Endothelial cell of umbilical vein (primary cell): ENCODE results near the gene ITIH4. TPM values are rescaled to one million over a fixed set of nuclear protein-coding genes. Genes with fewer than 3 reads are reported as not detected.

Experiments
- BruUV-seq: library from RNA; stranded (reverse); fragments of 400-500 nt; replicated peaks from 2 replicates; lab custom pipeline; 2021; lab: Mats Ljungman, UMichigan
- CTCF ChIA-PET: fragments of 300-600, 350-600 bp; sonication (Branson Sonifier 250); formaldehyde crosslinking; loops from one replicate; lab custom pipeline; 2021; ENCODE audit warnings: antibody characterized with exemption, inconsistent platforms; lab: Charles Lee
- POLR2A ChIA-PET: fragments of 300-600, 350-600 bp; sonication (Branson Sonifier 250); formaldehyde crosslinking; loops from one replicate; lab custom pipeline; 2021; ENCODE audit warnings: antibody characterized with exemption, inconsistent platforms; lab: Charles Lee
- DNase-seq: peaks from one replicate; pipeline ENCODE4 v3.0.0-alpha.2; 2011; ENCODE audit warnings: low read depth, low spot score
- FAIRE-seq: peaks from 2 replicates; lab custom pipeline; 2011; peaks lifted over from hg19 to GRCh38; lab: Jason Lieb, UNC
- H2AFZ ChIP-seq: 2 replicates; pipeline ENCODE4 v1.6.0; 2012; ENCODE audit warnings: low read depth, low read length, control low read depth, inconsistent platforms
- H3K27ac ChIP-seq: 2 replicates; pipeline ENCODE4 v1.5.1; 2011; ENCODE audit warnings: low read depth, mild to moderate bottlenecking, control low read depth, low read length, moderate library complexity; ENCODE audit not compliant: insufficient read depth
- H3K27me3 ChIP-seq, 2 experiments: 2 replicates each; pipeline versions ENCODE4 v1.6.0 to v1.6.1; 2011; ENCODE audit warnings: low read length in 2 of 2, mixed read lengths in 1 of 2; ENCODE audit not compliant: control insufficient read depth in 2 of 2, insufficient read depth in 2 of 2
- H3K36me3 ChIP-seq, 2 experiments: 2 replicates in 1 of 2; 3 replicates in 1 of 2; pipeline ENCODE4 v1.5.1; 2011; ENCODE audit warnings: low read length in 2 of 2, mild to moderate bottlenecking in 1 of 2, moderate library complexity in 1 of 2; ENCODE audit not compliant: control insufficient read depth in 2 of 2, insufficient read depth in 2 of 2; ENCODE audit errors: extremely low read depth in 1 of 2
- H3K4me1 ChIP-seq: 3 replicates; pipeline ENCODE4 v1.5.1; 2011; ENCODE audit warnings: mild to moderate bottlenecking, low read length; ENCODE audit not compliant: control insufficient read depth, insufficient read depth; ENCODE audit errors: extremely low read depth
- H3K4me2 ChIP-seq: 2 replicates; pipeline ENCODE4 v1.6.1; 2011; ENCODE audit warnings: low read length, control low read depth, mixed read lengths; ENCODE audit not compliant: insufficient read depth
- H3K4me3 ChIP-seq, 3 experiments: fragments of 200-600 bp in 1 of 3; sonication (generic), shearing (Covaris generic) in 1 of 3; replicated peaks in 1 of 3; 2 replicates each; pipeline ENCODE4 v1.5.1; 2011 to 2016; ENCODE audit warnings: control low read depth in 3 of 3, low read length in 3 of 3, mild to moderate bottlenecking in 2 of 3, inconsistent platforms in 1 of 3, low read depth in 1 of 3, moderate library complexity in 1 of 3; ENCODE audit not compliant: insufficient read depth in 1 of 3
- H3K79me2 ChIP-seq: 2 replicates; pipeline ENCODE4 v1.6.0; 2012; ENCODE audit warnings: low read length, inconsistent platforms; ENCODE audit not compliant: control insufficient read depth, insufficient read depth
- H3K9ac ChIP-seq: replicated peaks from 2 replicates; pipeline ENCODE3; 2011; ENCODE audit warnings: low read length, control low read depth; ENCODE audit not compliant: insufficient read depth; ENCODE audit errors: extremely low read depth
- H3K9me1 ChIP-seq: replicated peaks from 3 replicates; pipeline ENCODE4 v1.6.0; 2011; ENCODE audit warnings: mild to moderate bottlenecking, low read length; ENCODE audit not compliant: control insufficient read depth, insufficient read depth; ENCODE audit errors: extremely low read depth
- H3K9me3 ChIP-seq: replicated peaks from 2 replicates; pipeline ENCODE4 v1.5.1; 2012; ENCODE audit warnings: low read length, inconsistent platforms; ENCODE audit not compliant: control insufficient read depth, insufficient read depth
- H4K20me1 ChIP-seq: replicated peaks from 2 replicates; pipeline ENCODE3; 2011; ENCODE audit warnings: mild to moderate bottlenecking, low read length; ENCODE audit not compliant: control insufficient read depth, insufficient read depth; ENCODE audit errors: extremely low read depth
- EZH2 ChIP-seq: IDR thresholded peaks from 2 replicates; pipeline ENCODE4 v1.6.1; 2012; ENCODE audit warnings: borderline replicate concordance, low read depth, mild to moderate bottlenecking, moderate library complexity, low read length, inconsistent platforms; ENCODE audit not compliant: severe bottlenecking
- FOS ChIP-seq: IDR thresholded peaks from 2 replicates; pipeline ENCODE4 v1.6.1; 2011; ENCODE audit warnings: mild to moderate bottlenecking, low read length, moderate library complexity, borderline replicate concordance; ENCODE audit not compliant: insufficient read depth
- GATA2 ChIP-seq: IDR thresholded peaks from 2 replicates; pipeline ENCODE4 v1.7.0; 2011; ENCODE audit warnings: low read depth, mild to moderate bottlenecking, moderate library complexity, mixed read lengths, low read length; ENCODE audit not compliant: insufficient read length, insufficient read depth
- JUN ChIP-seq: IDR thresholded peaks from 2 replicates; pipeline ENCODE4 v1.6.1; 2011; ENCODE audit warnings: borderline replicate concordance, low read depth; ENCODE audit not compliant: insufficient read length, insufficient read depth
- MYC ChIP-seq: IDR thresholded peaks from one replicate; pipeline ENCODE4 v1.6.1; 2011; ENCODE audit warnings: mild to moderate bottlenecking, low read depth, low read length
- POLR2A ChIP-seq: IDR thresholded peaks from 2 replicates; pipeline ENCODE4 v1.6.1; 2012; ENCODE audit warnings: low read depth, mild to moderate bottlenecking, control low read depth, low read length
- POLR2AphosphoS5 ChIP-seq: IDR thresholded peaks from 2 replicates; pipeline ENCODE4 v1.6.1; 2012; ENCODE audit warnings: low read depth, mild to moderate bottlenecking, control low read depth, low read length, moderate library complexity; ENCODE audit not compliant: insufficient read depth
- dilution Hi-C: fragments of 300-500 bp; cut with MboI; formaldehyde crosslinking; loops from one replicate; pipeline ENCODE4 v1.15.0; 2019; ENCODE audit warnings: low sequenced_read_pairs; ENCODE audit not compliant: extremely low pct_ligation_motif_present
- intact Hi-C: fragments of 100-400 bp; cut with micrococcal nuclease; formaldehyde crosslinking; loops from one replicate; pipeline ENCODE4 v1.10.0; 2022
- polyA plus RNA-seq, 4 experiments: library from polyadenylated mRNA; depleted of rRNA in 3 of 4; stranded (reverse) in 3 of 4; unstranded in 1 of 4; fragments of >200 nt; gene quantifications; 2 replicates each; pipeline versions ENCODE4 v1.2.1 to v1.2.3, GENCODE V29; 2011 to 2012; ENCODE audit warnings: missing spikeins in 1 of 4
- total RNA-seq: library from RNA; stranded (reverse); gene quantifications from 2 replicates; pipeline ENCODE4 v1.2.3, GENCODE V29; 2021
- TF ChIP-seq, protein P1 (sequence below): IDR thresholded peaks from 2 replicates; pipeline ENCODE4 v1.6.1; 2011; ENCODE audit not compliant: insufficient read depth, insufficient read length
- TF ChIP-seq, protein P2 (sequence below), 2 donors: IDR thresholded peaks; 1 replicate in 1 of 2; 2 replicates in 1 of 2; pipeline ENCODE4 v1.5.1; 2011; ENCODE audit warnings: low read length in 2 of 2, mild to moderate bottlenecking in 2 of 2, moderate library complexity in 2 of 2, control low read depth in 1 of 2, inconsistent platforms in 1 of 2, low read depth in 1 of 2; ENCODE audit not compliant: insufficient read depth in 1 of 2; ENCODE audit errors: extremely low read depth in 1 of 2

Gene ITIH4
- total and polyA plus RNA-seq, 2 donors (not counting 3 experiments of a cell fraction or from before 2014, with no cell fraction given) = 0.17 to 2.4 TPM

DNA sequence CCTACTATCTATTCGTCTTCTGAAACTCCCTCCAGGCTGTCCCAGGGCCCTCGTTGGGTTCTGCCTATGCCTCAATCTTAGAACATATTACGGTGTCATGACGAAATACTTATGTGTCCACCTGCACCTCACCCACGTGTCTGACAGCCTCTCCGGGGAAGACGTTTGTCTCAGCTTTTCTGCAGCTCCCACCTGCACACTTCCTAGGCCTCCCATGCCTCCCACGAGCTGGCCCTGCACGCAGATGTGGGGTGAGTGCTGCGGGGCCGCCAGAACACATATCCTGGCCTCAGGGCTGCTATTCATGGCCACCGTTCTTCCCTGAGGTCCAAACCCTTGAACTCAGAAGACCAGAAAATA is 11.5 kb upstream of the ITIH4 start:
- TF ChIP-seq MYC = no peak
- no peak for TF ChIP-seq POLR2AphosphoS5
- TF ChIP-seq, protein P1, sequence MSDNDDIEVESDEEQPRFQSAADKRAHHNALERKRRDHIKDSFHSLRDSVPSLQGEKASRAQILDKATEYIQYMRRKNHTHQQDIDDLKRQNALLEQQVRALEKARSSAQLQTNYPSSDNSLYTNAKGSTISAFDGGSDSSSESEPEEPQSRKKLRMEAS = no peak
- no peak for TF ChIP-seq FOS
- TF ChIP-seq EZH2 = no peak
- TF ChIP-seq POLR2A = no peak
- TF ChIP-seq, protein P2, sequence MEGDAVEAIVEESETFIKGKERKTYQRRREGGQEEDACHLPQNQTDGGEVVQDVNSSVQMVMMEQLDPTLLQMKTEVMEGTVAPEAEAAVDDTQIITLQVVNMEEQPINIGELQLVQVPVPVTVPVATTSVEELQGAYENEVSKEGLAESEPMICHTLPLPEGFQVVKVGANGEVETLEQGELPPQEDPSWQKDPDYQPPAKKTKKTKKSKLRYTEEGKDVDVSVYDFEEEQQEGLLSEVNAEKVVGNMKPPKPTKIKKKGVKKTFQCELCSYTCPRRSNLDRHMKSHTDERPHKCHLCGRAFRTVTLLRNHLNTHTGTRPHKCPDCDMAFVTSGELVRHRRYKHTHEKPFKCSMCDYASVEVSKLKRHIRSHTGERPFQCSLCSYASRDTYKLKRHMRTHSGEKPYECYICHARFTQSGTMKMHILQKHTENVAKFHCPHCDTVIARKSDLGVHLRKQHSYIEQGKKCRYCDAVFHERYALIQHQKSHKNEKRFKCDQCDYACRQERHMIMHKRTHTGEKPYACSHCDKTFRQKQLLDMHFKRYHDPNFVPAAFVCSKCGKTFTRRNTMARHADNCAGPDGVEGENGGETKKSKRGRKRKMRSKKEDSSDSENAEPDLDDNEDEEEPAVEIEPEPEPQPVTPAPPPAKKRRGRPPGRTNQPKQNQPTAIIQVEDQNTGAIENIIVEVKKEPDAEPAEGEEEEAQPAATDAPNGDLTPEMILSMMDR (IDR thresholded peaks at IDR 0.05; ENCODE audit: extremely low read depth in 1 of 2, insufficient read depth in 1 of 2, low read depth in 1 of 2, low read length in 2 of 2) = no peak
- no peak for TF ChIP-seq JUN
- no peak for TF ChIP-seq GATA2
- POLR2A ChIA-PET = no interaction called here

More for the DNA sequence above, 11.5 kb upstream of the ITIH4 start:
- H3K4me1 ChIP-seq = no peaks in the 10 kb centered on the region
- H3K27me3 ChIP-seq = no peaks in the 10 kb centered on the region
- H3K79me2 ChIP-seq = no peaks in the 10 kb centered on the region
- no peak overlapping the region for H2AFZ ChIP-seq
- H3K27ac ChIP-seq = no peak overlapping the region
- CTCF ChIA-PET = no interaction called here
- dilution Hi-C loops = no loop called here
- no peak overlapping the region for H3K4me2 ChIP-seq
- FAIRE-seq = no peak
- H3K36me3 ChIP-seq = peaks cover 0 to 5% of the 10 kb centered on the region in 2 experiments
- no peak overlapping the region for H3K9ac ChIP-seq
- DNase-seq = no peak
- no peaks in the 10 kb centered on the region for H3K9me3 ChIP-seq
- H3K4me3 ChIP-seq = no peak overlapping the region
- no peaks in the 10 kb centered on the region for H4K20me1 ChIP-seq
- no TSS peak for BruUV-seq
- H3K9me1 ChIP-seq = no peaks in the 10 kb centered on the region
- intact Hi-C loops = no loop called here
